AG04450 (cell line): ENCODE results near the gene SNORC. TPM values are rescaled to one million over a fixed set of nuclear protein-coding genes. Genes with fewer than 3 reads are reported as not detected.

ENCODE experiments used
- CTCF ChIA-PET: fragments of 300-600, 350-600 bp; formaldehyde crosslinking; extraction: SDS; loops from one replicate; lab custom pipeline; 2022; ENCODE audit warnings: antibody characterized with exemption, inconsistent platforms; lab: Charles Lee
- POLR2A ChIA-PET: fragments of 350-600 bp; formaldehyde crosslinking; extraction: SDS; loops from one replicate; lab custom pipeline; 2021; ENCODE audit warnings: antibody characterized with exemption, inconsistent platforms; lab: Yijun Ruan, JAX
- DNase-seq: peaks from one replicate; pipeline ENCODE4 v3.0.0-alpha.2; 2011; ENCODE audit warnings: low read depth, low spot score
- H3K27ac ChIP-seq: one replicate; pipeline ENCODE4 v1.5.1; 2012; ENCODE audit warnings: low read depth, low read length, control low read depth
- H3K27me3 ChIP-seq: one replicate; pipeline ENCODE4 v1.6.0; 2012; ENCODE audit warnings: low read length; ENCODE audit not compliant: control insufficient read depth, insufficient read depth
- H3K4me3 ChIP-seq: 2 replicates; pipeline ENCODE4 v1.5.1; 2011; ENCODE audit warnings: mild to moderate bottlenecking, low read depth, low read length, control low read depth
- H3K9me3 ChIP-seq: 2 replicates; pipeline ENCODE4 v1.5.1; 2012; ENCODE audit warnings: low read length; ENCODE audit not compliant: control insufficient read depth, insufficient read depth
- polyA plus RNA-seq: library from polyadenylated mRNA; depleted of rRNA; stranded (reverse); fragments of >200 nt; gene quantifications from 2 replicates; pipeline ENCODE4 v1.2.3, GENCODE V29; 2011
- TF ChIP-seq, protein P1 (sequence below): IDR thresholded peaks from 2 replicates; pipeline ENCODE4 v1.5.1; 2011; ENCODE audit warnings: low read depth, low read length, control low read depth, inconsistent platforms

The SNORC gene
- polyA plus RNA-seq, 1 experiment: 0.48 TPM

DNA sequence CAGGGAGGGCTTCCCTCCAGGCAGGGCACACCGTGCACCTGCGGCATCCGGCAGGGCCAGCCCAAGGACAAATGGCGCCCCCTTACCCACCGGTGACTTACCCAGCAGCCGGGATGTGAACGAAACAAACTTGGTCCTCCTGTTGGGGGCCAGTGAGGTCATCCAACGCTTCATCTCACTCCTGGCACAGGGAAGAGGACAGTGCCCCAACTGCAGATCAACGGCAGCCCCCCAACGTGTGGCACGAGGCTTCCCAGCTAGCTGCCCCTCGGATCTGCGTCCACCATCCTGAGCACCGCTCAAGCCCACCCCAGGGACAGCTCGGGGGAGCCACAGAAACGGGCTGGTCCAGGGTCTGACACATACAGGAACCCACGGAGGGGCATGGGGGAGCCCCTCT, 12.0 kb downstream of the SNORC start:
- TF ChIP-seq, protein P1, sequence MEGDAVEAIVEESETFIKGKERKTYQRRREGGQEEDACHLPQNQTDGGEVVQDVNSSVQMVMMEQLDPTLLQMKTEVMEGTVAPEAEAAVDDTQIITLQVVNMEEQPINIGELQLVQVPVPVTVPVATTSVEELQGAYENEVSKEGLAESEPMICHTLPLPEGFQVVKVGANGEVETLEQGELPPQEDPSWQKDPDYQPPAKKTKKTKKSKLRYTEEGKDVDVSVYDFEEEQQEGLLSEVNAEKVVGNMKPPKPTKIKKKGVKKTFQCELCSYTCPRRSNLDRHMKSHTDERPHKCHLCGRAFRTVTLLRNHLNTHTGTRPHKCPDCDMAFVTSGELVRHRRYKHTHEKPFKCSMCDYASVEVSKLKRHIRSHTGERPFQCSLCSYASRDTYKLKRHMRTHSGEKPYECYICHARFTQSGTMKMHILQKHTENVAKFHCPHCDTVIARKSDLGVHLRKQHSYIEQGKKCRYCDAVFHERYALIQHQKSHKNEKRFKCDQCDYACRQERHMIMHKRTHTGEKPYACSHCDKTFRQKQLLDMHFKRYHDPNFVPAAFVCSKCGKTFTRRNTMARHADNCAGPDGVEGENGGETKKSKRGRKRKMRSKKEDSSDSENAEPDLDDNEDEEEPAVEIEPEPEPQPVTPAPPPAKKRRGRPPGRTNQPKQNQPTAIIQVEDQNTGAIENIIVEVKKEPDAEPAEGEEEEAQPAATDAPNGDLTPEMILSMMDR: no peak
- no peak overlapping the region for H3K4me3 ChIP-seq
- DNase-seq: no peak
- H3K9me3 ChIP-seq: no peaks in the 10 kb centered on the region; the same call in 1 of the 2 replicates
- peaks cover 7% of the 10 kb centered on the region for H3K27me3 ChIP-seq
- ChIA-PET POLR2A (no interaction called here), CTCF (interaction anchor here (1.2 kb wide), 2 partner anchors 147 to 167 kb away, joined by 3 to 6 read pairs; no protein-coding TSS in a partner anchor)
- H3K27ac ChIP-seq: no peak overlapping the region

DNA sequence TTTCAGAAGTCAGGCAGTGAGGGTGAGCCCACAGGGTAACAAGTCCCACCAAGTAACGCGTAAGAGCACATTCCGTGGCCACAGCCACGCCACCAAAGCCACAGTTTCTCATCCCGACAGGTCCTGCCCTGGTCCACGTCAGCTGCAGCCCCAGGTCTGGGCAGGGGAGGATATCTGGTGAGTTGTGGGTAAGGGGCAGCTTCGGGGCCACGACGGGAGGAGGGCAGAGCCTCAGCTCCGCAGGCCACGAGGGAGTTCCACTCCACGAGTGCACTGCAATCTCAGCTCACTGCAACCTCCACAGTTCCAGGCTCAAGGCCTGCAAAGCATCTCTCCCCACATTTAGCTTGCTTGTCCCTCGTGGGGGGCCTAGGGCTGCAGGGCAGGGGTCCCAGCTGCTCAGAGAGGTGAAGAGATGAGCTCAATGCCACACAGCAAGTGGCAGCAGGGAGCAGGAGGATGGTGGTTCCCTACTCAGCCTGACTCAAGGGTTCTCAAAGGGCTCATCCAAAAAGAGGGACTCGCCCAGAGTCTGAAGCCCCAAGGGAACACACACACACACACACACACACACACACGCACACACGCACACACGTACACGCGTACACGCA, 12.5 kb downstream of the SNORC start:
- CTCF ChIA-PET: interaction anchor here (1.2 kb wide), 1 partner anchor 166 kb away, joined by 3 read pairs; no protein-coding TSS in a partner anchor
- DNase-seq: no peak

DNA sequence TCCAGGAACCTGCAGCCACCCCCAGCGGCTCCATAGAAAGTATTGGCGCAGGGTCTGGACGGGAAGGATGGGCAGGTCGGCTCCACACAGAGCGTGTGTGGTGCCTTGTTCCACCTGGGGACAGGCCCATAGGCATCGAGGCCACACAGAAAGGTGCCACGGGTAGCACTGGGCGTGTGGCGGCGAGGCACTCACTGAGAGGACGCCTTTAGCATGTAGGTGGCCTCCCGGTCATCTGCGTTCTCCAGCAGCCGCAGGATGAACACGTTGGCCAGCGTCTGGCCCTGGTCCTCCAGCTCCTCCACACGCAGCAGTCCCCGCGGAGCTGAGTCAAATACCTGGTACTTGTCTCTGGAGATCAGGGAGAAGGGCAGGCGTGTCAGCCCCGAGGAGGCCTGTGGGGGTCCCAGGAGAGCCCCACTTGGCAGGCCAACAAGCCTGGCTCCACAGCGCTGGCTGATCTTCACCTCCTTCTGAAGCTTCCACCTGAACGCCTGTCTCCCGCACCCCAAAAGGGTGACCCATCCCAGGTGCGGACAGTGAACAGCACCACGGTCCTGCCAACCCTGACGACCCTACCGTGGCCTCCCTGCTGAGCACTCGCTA, 13.2 kb downstream of the SNORC start:
- CTCF ChIA-PET: no interaction called here

More for the DNA sequence above, 12.5 kb downstream of the SNORC start:
- POLR2A ChIA-PET: no interaction called here
- Histone ChIP-seq H3K27me3 (peaks cover 7% of the 10 kb centered on the region), H3K27ac (no peak overlapping the region), H3K9me3 (no peaks in the 10 kb centered on the region; the same call in 1 of the 2 replicates), H3K4me3 (no peak overlapping the region)
- TF ChIP-seq, protein P1: no peak

DNA sequence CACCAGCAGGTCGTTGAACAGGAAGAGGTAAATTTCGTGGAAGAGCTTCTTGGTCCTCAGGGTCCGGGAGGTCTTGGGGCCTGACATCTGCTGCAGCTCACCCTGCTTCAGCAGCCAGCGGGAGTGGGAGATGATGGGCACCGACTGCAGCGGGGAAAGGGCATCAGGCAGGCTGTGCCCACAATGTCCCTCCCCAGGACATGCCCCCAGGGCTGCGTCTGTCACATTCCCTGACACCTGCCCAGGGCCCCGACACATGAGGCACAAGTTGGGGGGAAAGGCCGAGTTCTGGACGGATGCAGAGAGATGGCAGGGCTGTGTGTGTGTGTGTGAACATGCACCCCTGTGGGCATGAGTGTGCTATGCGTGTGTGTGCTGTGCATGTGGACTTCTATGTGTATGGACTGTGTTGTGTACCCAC, 13.9 kb downstream of the SNORC start:
- no peak overlapping the region for H3K4me3 ChIP-seq
- no peak overlapping the region for H3K27ac ChIP-seq
- ChIA-PET POLR2A (interaction anchor here (1.1 kb wide), 1 partner anchor 8 kb away, joined by 3 read pairs; no protein-coding TSS in a partner anchor), CTCF (interaction anchor here (0.9 to 1.0 kb wide), 2 partner anchors 145 to 367 kb away, joined by 3 read pairs; partner anchors contain the start of gene ATG16L1)
- H3K9me3 ChIP-seq: no peaks in the 10 kb centered on the region; the same call in 1 of the 2 replicates
- TF ChIP-seq, protein P1: no peak
- no peak for DNase-seq
- peaks cover 4% of the 10 kb centered on the region for H3K27me3 ChIP-seq

More for the DNA sequence above, 13.2 kb downstream of the SNORC start:
- POLR2A ChIA-PET: no interaction called here
- no peak overlapping the region for H3K27ac ChIP-seq
- H3K27me3 ChIP-seq: peaks cover 4% of the 10 kb centered on the region
- DNase-seq: no peak
- TF ChIP-seq, protein P1: no peak
- H3K9me3 ChIP-seq: no peaks in the 10 kb centered on the region; the same call in 1 of the 2 replicates
- H3K4me3 ChIP-seq: no peak overlapping the region
